Measurements from ENCODE around the gene ACOT9. TPM values are rescaled to one million over a fixed set of nuclear protein-coding genes. Genes with fewer than 3 reads are reported as not detected.

The ACOT9 gene
- polyA plus RNA-seq, 3 donors: 27.8 to 39.6 (median 38.3) TPM

Other genes with a start within 250 kb of the ACOT9 start
- gene PRDX4, start 75.8 kb downstream of the ACOT9 start, polyA plus RNA-seq (ENCODE audit: insufficient read length in 3 of 3): 100 to 1,000 TPM in 2 of 3 donors, 10 to 100 TPM in 1; 98.9 to 110 (median 100) TPM
- 100 to 1,000 TPM; 205 to 274 (median 210) TPM for gene SAT1, start 39.9 kb upstream of the ACOT9 start, polyA plus RNA-seq (ENCODE audit: insufficient read length in 3 of 3)
- 10 to 100 TPM; 32.7 to 36.8 (median 34.7) TPM for gene APOO, start 164.7 kb upstream of the ACOT9 start, polyA plus RNA-seq (ENCODE audit: insufficient read length in 3 of 3)
- under 1 TPM; 0.21 to 0.34 (median 0.21) TPM for gene CXorf58, start 164.7 kb upstream of the ACOT9 start, polyA plus RNA-seq (ENCODE audit: insufficient read length in 3 of 3)